Midbrain (tissue), 1 donor: Measurements from ENCODE around the gene DNAJB6.

Source experiments
- DNase-seq: peaks from one replicate; lab custom pipeline; 2025; lab: John Stamatoyannopoulos, UW

The DNAJB6 gene

GRCh38 chr7:157409753-157410727 is 73.2 kb downstream of the DNAJB6 start:
- no peak for DNase-seq

GRCh38 chr7:157410831-157411556 is 74.2 kb downstream of the DNAJB6 start:
- DNase-seq = no peak

- no peak for DNase-seq
Measured at GRCh38 chr7:157411580-157411979, 74.8 kb downstream of the DNAJB6 start.

- no peak for DNase-seq
Measured at GRCh38 chr7:157412021-157412443, 75.2 kb downstream of the DNAJB6 start.

GRCh38 chr7:157412491-157413180 is 75.8 kb downstream of the DNAJB6 start:
- DNase-seq = no peak

- DNase-seq = no peak
Measured at GRCh38 chr7:157413881-157414701, 77.3 kb downstream of the DNAJB6 start.

GRCh38 chr7:157414702-157415096 is 77.9 kb downstream of the DNAJB6 start:
- no peak for DNase-seq

GRCh38 chr7:157415486-157415885 is 78.7 kb downstream of the DNAJB6 start:
- DNase-seq = no peak

GRCh38 chr7:157416011-157416410 is 79.2 kb downstream of the DNAJB6 start:
- DNase-seq = no peak

- DNase-seq = no peak
Measured at GRCh38 chr7:157418204-157419034, 81.6 kb downstream of the DNAJB6 start.

GRCh38 chr7:157419035-157419293 is 82.2 kb downstream of the DNAJB6 start:
- no peak for DNase-seq

GRCh38 chr7:157422279-157422678 is 85.5 kb downstream of the DNAJB6 start:
- no peak for DNase-seq

GRCh38 chr7:157423348-157423747 is 86.5 kb downstream of the DNAJB6 start:
- DNase-seq = no peak

GRCh38 chr7:157423886-157424565 is 87.2 kb downstream of the DNAJB6 start:
- DNase-seq = no peak

GRCh38 chr7:157425137-157425731 is 88.4 kb downstream of the DNAJB6 start:
- DNase-seq = no peak

GRCh38 chr7:157425761-157426160 is 89.0 kb downstream of the DNAJB6 start:
- no peak for DNase-seq

GRCh38 chr7:157426463-157427301 is 89.9 kb downstream of the DNAJB6 start:
- no peak for DNase-seq

GRCh38 chr7:157427811-157428553 is 91.2 kb downstream of the DNAJB6 start:
- DNase-seq = no peak
